Esophagus squamous epithelium (tissue), 4 donors: Measurements from ENCODE around the gene PLEKHM3.

Source experiments
- POLR2A ChIP-seq, 4 donors: fragments of 450-650 bp; IDR thresholded peaks; one replicate each; pipeline ENCODE4 v1.6.1; 2017; ENCODE audit warnings: antibody characterized with exemption in 4 of 4, mild to moderate bottlenecking in 4 of 4, moderate library complexity in 3 of 4
- TF ChIP-seq, protein P1 (sequence below), 6 experiments: fragments of 450-650 bp in 4 of 6; fragments of 200-600 bp in 2 of 6; sonication (generic) in 2 of 6; IDR thresholded peaks; one replicate each; pipeline ENCODE4 v1.5.1; 2016 to 2019; ENCODE audit warnings: antibody characterized with exemption in 6 of 6, mild to moderate bottlenecking in 4 of 6, moderate library complexity in 4 of 6

DNA sequence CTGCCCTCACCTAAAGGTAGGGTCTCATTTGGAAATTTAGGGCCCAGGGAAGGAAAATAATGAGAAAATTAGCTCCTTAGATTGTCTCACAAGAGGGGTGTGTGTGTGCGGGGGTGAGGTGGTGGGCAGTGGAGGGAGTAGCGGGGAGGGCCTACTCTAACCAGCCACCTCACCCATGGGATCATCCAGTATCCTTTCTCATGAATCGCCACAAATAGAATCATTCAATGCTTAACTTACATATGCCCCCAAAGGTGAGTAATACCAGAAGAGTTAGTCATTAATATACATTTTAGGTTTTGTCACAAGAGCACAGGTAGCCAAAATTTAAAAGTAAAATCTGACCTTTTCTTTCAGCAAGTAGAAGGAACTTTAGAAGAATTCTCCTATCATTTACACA, 122.1 kb downstream of the PLEKHM3 start:
- TF ChIP-seq, protein P1, sequence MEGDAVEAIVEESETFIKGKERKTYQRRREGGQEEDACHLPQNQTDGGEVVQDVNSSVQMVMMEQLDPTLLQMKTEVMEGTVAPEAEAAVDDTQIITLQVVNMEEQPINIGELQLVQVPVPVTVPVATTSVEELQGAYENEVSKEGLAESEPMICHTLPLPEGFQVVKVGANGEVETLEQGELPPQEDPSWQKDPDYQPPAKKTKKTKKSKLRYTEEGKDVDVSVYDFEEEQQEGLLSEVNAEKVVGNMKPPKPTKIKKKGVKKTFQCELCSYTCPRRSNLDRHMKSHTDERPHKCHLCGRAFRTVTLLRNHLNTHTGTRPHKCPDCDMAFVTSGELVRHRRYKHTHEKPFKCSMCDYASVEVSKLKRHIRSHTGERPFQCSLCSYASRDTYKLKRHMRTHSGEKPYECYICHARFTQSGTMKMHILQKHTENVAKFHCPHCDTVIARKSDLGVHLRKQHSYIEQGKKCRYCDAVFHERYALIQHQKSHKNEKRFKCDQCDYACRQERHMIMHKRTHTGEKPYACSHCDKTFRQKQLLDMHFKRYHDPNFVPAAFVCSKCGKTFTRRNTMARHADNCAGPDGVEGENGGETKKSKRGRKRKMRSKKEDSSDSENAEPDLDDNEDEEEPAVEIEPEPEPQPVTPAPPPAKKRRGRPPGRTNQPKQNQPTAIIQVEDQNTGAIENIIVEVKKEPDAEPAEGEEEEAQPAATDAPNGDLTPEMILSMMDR (IDR thresholded peaks at IDR 0.05), result no peak
- TF ChIP-seq POLR2A (IDR thresholded peaks at IDR 0.05), result no peak
